Activated T-cell treated with anti-CD3 and anti-CD28 coated beads, Interleukin-2, amount 50 U/mL, for 24 hours (primary cell): ENCODE data around the gene ZDHHC13.
"Not testable (repeated sequence)": the region's sequence is repeated elsewhere in the genome, so short reads cannot be mapped to it uniquely, and the experiment has no call there.

Source experiments
- DNase-seq: peaks from one replicate; pipeline ENCODE4 v3.0.0-alpha.2; 2020
- H3K27ac Mint-ChIP-seq: 2 replicates; pipeline ENCODE4 v1.8.0; 2020; ENCODE audit warnings: mild to moderate bottlenecking, mixed read lengths
- H3K27me3 Mint-ChIP-seq: 2 replicates; pipeline ENCODE4 v1.8.0; 2020; ENCODE audit warnings: mixed read lengths
- H3K36me3 Mint-ChIP-seq: 2 replicates; pipeline ENCODE4 v1.8.0; 2020; ENCODE audit warnings: low read depth, mixed read lengths
- H3K4me1 Mint-ChIP-seq: 2 replicates; pipeline ENCODE4 v1.8.0; 2020; ENCODE audit warnings: low read depth, mixed read lengths
- H3K4me3 Mint-ChIP-seq: 2 replicates; pipeline ENCODE4 v1.8.0; 2020; ENCODE audit warnings: mild to moderate bottlenecking, moderate library complexity, mixed read lengths
- H3K9me3 Mint-ChIP-seq: 2 replicates; pipeline ENCODE4 v1.8.0; 2020; ENCODE audit warnings: mixed read lengths

ZDHHC13 gene

DNA sequence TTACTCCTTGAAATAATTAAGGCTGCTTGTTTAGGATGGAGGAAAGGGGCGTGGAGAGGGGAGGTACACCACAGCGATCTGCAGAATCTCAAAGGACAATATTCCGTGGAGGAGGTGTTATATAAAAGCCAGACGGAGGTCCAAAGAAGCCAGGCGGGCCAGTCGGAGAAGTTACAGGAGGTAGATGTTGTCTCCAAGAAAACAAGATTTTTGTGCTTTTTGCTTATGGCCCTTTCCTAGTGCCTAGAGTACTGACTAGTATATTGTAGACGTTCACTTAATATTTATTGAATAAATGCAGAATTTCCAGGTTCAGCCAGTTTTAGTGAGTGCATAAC is 761 bp downstream of the ZDHHC13 start:
- H3K9me3 Mint-ChIP-seq, result no peaks in the 10 kb centered on the region

GRCh38 chr11:19121646-19122045 is 4.7 kb downstream of the ZDHHC13 start:
- no peaks in the 10 kb centered on the region for H3K27me3 Mint-ChIP-seq
- peak overlapping the region; percentile 63 for H3K27ac Mint-ChIP-seq
- peaks cover 76% of the 10 kb centered on the region for H3K36me3 Mint-ChIP-seq
- H3K4me1 Mint-ChIP-seq, result peaks cover 53% of the 10 kb centered on the region
- H3K4me3 Mint-ChIP-seq, result peak overlapping the region; percentile 1
- DNase-seq, result no peak
- H3K9me3 Mint-ChIP-seq, result no peaks in the 10 kb centered on the region

More for the DNA sequence above, 761 bp downstream of the ZDHHC13 start:
- Mint-ChIP-seq H3K4me3 (peak overlapping the region; percentile 93), H3K27ac (peak overlapping the region; percentile 61), H3K27me3 (no peaks in the 10 kb centered on the region), H3K36me3 (peaks cover 50% of the 10 kb centered on the region), H3K4me1 (peaks cover 53% of the 10 kb centered on the region)
- DNase-seq, result no peak

DNA sequence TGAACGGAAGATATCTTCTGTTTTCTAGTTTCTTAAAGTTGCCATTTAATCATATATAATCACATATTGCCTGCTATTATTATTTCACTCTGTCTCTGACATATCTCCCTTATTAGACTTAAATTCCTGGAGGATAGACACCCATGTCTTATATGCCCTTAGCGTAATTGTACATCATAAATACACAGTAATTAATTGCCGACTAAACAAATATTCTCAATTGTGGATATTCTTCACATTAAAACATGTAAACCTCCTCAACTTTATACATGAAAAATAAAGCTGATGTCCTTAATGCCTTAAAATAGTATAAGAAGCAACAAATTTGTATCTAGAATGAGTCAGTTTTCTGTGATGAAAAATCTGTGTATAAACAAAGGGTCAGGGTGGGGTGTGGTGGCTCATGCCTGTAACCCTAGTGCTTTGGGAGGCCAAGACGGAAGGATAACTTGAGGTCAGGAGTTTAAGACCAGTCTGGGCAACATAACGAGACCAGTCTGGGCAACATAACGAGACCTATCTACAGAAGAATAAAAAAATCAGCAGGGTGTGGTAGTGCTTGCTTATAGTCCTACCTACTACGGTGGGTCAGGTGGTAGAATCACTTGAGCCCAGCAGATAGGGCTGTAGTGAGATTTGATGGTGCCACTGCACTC is 6.1 kb downstream of the ZDHHC13 start:
- peaks cover 81% of the 10 kb centered on the region for H3K36me3 Mint-ChIP-seq
- no peaks in the 10 kb centered on the region for H3K9me3 Mint-ChIP-seq
- no peaks in the 10 kb centered on the region for H3K27me3 Mint-ChIP-seq
- no peak overlapping the region for H3K4me3 Mint-ChIP-seq
- peaks cover 57% of the 10 kb centered on the region for H3K4me1 Mint-ChIP-seq
- DNase-seq, result no peak
- H3K27ac Mint-ChIP-seq, result no peak overlapping the region

DNA sequence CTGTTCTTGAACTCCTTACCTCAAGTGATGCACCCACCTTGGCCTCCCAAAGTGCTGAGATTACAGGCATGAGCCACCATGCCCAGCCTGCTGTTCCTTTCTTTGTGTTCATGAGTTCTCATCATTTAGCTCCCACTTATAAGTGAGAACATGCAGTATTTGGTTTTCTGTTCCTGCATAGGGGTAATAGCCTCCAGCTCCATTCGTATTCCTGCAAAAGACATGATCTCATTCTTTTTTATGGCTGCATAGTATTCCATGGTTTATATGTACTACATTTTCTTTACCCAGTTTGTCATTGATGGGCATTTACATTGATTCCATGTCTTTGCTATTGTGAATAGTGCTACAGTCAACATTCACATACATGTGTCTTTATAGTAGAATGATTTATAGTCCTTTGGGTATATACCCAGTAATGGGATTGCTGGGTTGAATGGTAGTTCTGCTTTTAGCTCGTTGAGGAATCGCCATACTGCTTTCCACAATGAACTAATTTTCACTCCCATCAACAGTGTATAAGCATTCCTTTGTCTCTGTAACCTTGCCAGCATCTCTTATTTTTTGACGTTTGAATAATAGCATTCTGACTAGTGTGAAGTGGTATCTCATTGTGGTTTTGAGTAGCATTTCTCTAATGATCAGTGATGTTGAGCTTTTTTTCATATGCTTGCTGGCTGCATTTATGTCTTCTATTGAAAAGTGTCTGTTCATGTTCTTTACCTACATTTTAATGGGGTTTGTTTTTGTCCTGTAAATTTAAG is 9.8 kb downstream of the ZDHHC13 start:
- peaks cover 77% of the 10 kb centered on the region for H3K36me3 Mint-ChIP-seq
- H3K4me1 Mint-ChIP-seq, result peaks cover 23% of the 10 kb centered on the region
- not testable (repeated sequence) for H3K9me3 Mint-ChIP-seq

GRCh38 chr11:19134004-19134403 is 17.0 kb downstream of the ZDHHC13 start:
- H3K27me3 Mint-ChIP-seq, result no peaks in the 10 kb centered on the region
- H3K27ac Mint-ChIP-seq, result no peak overlapping the region
- DNase-seq, result no peak
- H3K36me3 Mint-ChIP-seq, result peaks cover 57% of the 10 kb centered on the region
- H3K4me3 Mint-ChIP-seq, result no peak overlapping the region
- peaks cover 2% of the 10 kb centered on the region for H3K4me1 Mint-ChIP-seq
- H3K9me3 Mint-ChIP-seq, result peaks cover 10% of the 10 kb centered on the region

More for the DNA sequence above, 9.8 kb downstream of the ZDHHC13 start:
- H3K4me3 Mint-ChIP-seq, H3K27ac Mint-ChIP-seq, H3K27me3 Mint-ChIP-seq, DNase-seq: not testable (repeated sequence)

DNA sequence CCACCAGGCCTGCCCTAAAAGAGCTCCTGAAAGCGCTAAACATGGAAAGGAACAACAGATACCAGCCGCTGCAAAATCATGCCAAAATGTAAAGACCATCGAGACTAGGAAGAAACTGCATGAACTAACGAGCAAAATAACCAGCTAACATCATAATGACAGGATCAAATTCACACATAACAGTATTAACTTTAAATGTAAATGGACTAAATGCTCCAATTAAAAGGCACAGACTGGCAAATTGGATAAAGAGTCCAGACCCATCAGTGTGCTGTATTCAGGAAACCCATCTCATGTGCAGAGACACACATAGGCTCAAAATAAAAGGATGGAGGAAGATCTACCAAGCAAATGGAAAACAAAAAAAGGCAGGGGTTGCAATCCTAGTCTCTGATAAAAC is 19.9 kb downstream of the ZDHHC13 start:
- H3K27ac Mint-ChIP-seq, H3K4me1 Mint-ChIP-seq, DNase-seq, H3K4me3 Mint-ChIP-seq, H3K27me3 Mint-ChIP-seq, H3K9me3 Mint-ChIP-seq: not testable (repeated sequence)
- peaks cover 31% of the 10 kb centered on the region for H3K36me3 Mint-ChIP-seq

DNA sequence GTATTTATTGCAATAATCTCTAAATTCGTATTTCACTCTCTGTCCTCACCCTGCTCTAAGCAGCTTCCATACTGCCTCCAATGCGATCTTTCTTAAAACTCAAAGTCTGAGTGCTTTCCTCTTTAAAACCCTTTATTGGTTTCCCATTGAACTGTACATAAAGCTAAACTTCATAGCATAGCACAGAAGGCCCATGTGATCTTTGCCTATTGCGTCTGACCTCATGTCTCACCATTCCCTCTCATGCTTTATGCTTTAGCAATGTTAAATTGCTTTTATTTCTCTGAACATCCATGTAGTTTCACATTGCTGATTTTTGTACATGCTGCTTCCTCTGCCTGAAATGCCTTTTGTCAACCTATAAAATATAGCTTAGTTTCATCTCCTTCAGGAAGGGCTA is 28.4 kb downstream of the ZDHHC13 start:
- Mint-ChIP-seq H3K36me3 (peaks cover 55% of the 10 kb centered on the region), H3K27ac (no peak overlapping the region), H3K4me1 (no peaks in the 10 kb centered on the region), H3K9me3 (no peaks in the 10 kb centered on the region), H3K27me3 (no peaks in the 10 kb centered on the region), H3K4me3 (no peak overlapping the region)
- DNase-seq, result no peak

DNA sequence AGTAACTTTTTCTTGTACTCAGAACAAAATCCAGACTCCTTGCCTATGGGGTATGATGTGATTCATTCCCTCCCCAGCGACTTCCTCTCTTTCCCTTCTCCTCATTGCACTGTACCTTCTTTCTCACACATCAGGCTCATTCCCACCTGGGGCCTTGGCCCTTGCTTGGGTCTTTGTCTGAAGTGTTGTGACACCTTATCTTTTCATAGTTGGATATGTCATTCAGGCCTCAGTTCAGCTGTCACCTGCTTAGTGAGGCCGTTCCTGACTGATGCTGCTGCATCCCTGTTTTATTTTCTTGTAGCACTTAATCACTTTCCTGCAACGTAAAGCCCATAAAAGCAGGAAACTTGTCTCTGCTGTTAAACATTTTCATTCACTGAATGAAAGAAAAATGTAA is 39.9 kb downstream of the ZDHHC13 start:
- no peak overlapping the region for H3K27ac Mint-ChIP-seq
- H3K9me3 Mint-ChIP-seq, result no peaks in the 10 kb centered on the region
- H3K36me3 Mint-ChIP-seq, result peaks cover 88% of the 10 kb centered on the region
- no peaks in the 10 kb centered on the region for H3K27me3 Mint-ChIP-seq
- H3K4me3 Mint-ChIP-seq, result no peak overlapping the region
- H3K4me1 Mint-ChIP-seq, result no peaks in the 10 kb centered on the region
- DNase-seq, result no peak

GRCh38 chr11:19160847-19161246 is 43.9 kb downstream of the ZDHHC13 start:
- H3K9me3 Mint-ChIP-seq, result no peaks in the 10 kb centered on the region
- no peak overlapping the region for H3K4me3 Mint-ChIP-seq
- no peak for DNase-seq
- no peak overlapping the region for H3K27ac Mint-ChIP-seq
- H3K4me1 Mint-ChIP-seq, result no peaks in the 10 kb centered on the region
- no peaks in the 10 kb centered on the region for H3K27me3 Mint-ChIP-seq
- peaks cover 91% of the 10 kb centered on the region for H3K36me3 Mint-ChIP-seq

GRCh38 chr11:19161651-19162050 is 44.7 kb downstream of the ZDHHC13 start:
- Mint-ChIP-seq H3K27ac (no peak overlapping the region), H3K36me3 (peaks cover 92% of the 10 kb centered on the region), H3K9me3 (no peaks in the 10 kb centered on the region), H3K4me1 (no peaks in the 10 kb centered on the region), H3K27me3 (no peaks in the 10 kb centered on the region), H3K4me3 (no peak overlapping the region)
- DNase-seq, result no peak

DNA sequence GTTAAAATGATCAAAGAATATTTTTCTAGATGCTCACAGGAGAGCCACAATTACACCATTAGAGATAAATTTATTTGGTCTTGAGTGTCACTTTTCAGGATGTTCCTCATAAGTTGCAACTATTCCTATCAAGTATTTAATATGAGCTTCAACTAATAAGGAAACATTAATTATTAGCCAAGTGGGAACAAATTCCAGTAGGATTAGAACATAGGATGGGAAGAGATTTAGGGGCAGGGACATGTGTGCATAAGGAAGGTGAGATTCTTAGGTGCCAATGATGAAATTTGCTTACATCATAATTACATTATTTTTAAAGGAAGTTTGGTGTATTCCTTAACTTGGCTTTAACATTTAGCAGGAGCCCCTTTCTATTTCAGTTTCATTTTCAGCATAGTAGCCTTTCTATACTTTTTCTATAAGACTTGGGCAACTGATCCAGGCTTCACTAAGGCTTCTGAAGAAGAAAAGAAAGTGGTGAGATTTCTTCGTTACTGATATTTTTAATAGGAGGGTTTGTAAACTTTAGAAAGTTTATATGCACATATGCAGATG is 46.1 kb downstream of the ZDHHC13 start:
- H3K9me3 Mint-ChIP-seq, result no peaks in the 10 kb centered on the region
- DNase-seq, result no peak
- no peak overlapping the region for H3K27ac Mint-ChIP-seq
- H3K4me1 Mint-ChIP-seq, result no peaks in the 10 kb centered on the region
- H3K36me3 Mint-ChIP-seq, result peaks cover 89% of the 10 kb centered on the region
- H3K27me3 Mint-ChIP-seq, result no peaks in the 10 kb centered on the region
- H3K4me3 Mint-ChIP-seq, result no peak overlapping the region

DNA sequence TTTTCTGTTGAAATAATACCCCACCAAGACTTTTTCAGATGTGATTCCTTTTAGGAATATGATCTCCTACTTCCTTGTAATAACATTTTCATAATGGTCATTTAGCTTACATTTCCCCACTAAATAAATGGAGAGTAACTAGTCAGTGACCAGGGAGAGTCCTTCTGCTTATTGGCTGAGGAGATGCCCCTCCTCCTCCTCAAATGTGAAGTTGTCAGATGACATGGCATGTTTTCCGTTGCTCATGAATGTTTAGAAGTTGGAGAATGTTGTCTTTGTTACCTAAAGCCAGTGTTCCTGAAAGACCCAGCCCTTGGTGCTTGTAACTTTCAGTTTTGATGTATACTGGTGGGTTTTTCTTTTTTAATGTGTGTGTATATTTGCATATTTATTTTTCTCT is 46.6 kb downstream of the ZDHHC13 start:
- H3K4me3 Mint-ChIP-seq, result no peak overlapping the region
- H3K4me1 Mint-ChIP-seq, result no peaks in the 10 kb centered on the region
- H3K36me3 Mint-ChIP-seq, result peaks cover 92% of the 10 kb centered on the region
- no peak for DNase-seq
- no peak overlapping the region for H3K27ac Mint-ChIP-seq
- H3K27me3 Mint-ChIP-seq, result no peaks in the 10 kb centered on the region
- H3K9me3 Mint-ChIP-seq, result no peaks in the 10 kb centered on the region

DNA sequence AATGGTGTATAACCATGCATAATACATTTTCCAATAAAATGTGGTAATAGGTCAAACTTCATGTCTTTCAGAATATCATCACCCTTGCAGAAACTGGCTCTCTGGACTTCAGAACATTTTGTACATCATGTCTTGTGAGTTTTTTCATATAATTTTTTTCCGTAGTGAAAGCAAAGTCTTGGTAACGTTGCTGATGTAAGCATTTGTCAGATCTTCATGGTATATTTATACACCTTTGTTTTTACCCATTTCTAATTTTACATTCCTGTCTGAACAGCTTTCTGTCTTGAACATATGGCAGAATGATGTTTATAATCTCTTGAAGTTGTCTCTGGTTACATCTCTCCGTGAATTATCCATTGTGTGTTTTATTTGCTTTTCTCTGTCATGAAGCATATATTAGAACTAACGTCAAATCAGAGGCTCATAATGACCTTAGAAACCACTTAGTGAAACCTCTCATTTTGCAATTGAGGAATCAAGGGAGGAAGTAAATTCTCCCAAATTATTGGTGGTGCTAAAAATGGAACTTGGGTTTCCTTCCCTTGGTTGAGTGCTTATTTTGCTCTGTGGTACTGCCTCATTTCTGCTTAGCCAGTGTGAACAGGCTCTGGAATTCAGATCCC is 47.4 kb downstream of the ZDHHC13 start:
- Mint-ChIP-seq H3K27ac (no peak overlapping the region), H3K9me3 (no peaks in the 10 kb centered on the region), H3K4me1 (no peaks in the 10 kb centered on the region), H3K36me3 (peaks cover 92% of the 10 kb centered on the region), H3K27me3 (no peaks in the 10 kb centered on the region), H3K4me3 (no peak overlapping the region)
- no peak for DNase-seq

DNA sequence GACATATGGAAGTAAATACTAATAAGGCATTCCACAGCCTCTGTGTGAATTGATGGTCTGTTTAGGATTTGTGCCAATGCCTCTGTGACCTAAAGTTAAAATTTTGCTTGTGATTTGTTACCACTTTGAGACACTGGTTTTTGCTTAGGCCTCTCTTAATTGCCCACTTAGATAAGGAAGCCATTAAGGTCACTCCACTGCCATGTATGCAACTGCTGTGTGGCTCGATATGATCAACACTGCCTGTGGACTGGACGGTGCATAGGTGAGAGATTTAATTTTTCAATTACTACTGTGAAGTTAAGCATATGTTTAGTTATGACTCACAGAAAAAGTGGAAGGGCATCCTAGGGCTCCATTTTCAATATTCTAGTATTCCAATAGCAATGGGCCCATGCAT is 47.9 kb downstream of the ZDHHC13 start:
- H3K27me3 Mint-ChIP-seq, result no peaks in the 10 kb centered on the region
- no peak overlapping the region for H3K27ac Mint-ChIP-seq
- no peaks in the 10 kb centered on the region for H3K9me3 Mint-ChIP-seq
- no peaks in the 10 kb centered on the region for H3K4me1 Mint-ChIP-seq
- H3K36me3 Mint-ChIP-seq, result peaks cover 92% of the 10 kb centered on the region
- no peak for DNase-seq
- no peak overlapping the region for H3K4me3 Mint-ChIP-seq

DNA sequence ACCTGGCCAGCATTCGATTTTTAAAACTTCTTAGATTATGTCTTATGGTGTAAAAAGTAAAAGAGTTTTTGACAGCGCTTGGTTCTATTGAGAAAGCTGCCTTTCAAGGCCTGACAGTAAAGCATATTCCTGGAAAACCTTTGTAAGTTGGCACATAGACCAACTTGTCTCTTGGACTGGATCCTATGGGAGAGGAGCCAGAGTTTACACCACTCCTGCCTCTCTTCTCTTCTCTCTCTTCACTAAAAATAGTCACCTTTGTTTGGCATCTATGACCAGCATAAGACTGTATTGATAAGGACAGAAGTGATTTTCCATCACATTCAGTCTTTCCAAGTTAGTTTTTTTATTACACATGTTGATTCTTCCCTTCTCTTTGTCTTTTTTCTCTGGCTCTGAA is 51.1 kb downstream of the ZDHHC13 start:
- Mint-ChIP-seq H3K27ac (no peak overlapping the region), H3K4me1 (no peaks in the 10 kb centered on the region), H3K4me3 (no peak overlapping the region), H3K36me3 (peaks cover 91% of the 10 kb centered on the region), H3K27me3 (no peaks in the 10 kb centered on the region), H3K9me3 (no peaks in the 10 kb centered on the region)
- no peak for DNase-seq
